NCI-H1930 (cell line): Measurements from ENCODE around the gene LPAR2.
"Not testable (repeated sequence)": the region's sequence is repeated elsewhere in the genome, so short reads cannot be mapped to it uniquely, and the experiment has no call there.

ENCODE experiments used
- DNase-seq, 2 experiments: peaks; one replicate each; lab custom pipeline; 2025; lab: John Stamatoyannopoulos, UW

Gene LPAR2

DNA sequence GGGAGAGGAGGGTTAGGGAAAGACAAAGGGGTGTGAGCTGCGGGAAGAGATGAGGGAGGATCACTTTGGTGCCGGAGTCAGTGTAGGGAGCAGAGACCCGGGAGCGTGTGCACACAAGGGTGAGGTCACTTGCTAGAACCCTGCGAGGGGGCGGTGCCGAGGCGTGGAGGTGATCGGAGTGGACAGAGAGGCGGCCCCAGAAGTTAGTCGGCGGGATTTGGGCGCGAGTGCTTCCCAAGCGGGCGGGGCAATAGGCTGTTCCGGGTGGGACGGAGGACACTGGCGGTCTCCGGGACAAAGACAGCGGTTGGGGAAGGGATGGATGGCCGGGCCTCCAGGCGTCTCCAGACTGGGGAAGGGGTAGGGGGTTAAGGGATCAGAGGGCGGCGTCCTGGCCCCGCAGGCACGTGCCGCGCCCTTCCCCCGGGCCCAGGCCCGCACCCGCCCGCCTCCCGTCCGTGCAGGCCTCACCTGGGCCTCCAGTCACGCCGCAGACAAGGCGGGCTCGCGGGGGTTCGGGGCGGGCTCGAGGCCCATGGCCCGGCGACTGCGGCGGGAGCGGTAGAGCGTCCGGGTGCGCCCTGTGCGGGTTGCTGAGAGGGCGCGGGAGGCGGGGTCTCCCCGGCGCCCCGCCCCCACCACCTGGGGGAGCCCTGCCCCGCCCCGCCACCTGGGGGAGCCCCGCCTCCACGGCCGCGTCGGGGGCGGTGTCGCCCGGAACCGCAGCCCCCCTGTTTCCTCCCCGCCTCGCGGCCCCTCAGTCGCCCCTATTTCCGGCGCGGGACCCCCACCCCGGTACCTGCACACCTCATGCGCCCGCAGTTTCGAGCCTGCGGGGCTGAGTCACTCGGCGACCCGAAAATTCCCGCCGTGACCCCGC lies at the start of gene LPAR2:
Gene LPAR2 (minus strand): TSS at position 600 of the 880 bp plus-strand sequence. CDS start 945 bp downstream, outside the sequence.
- DNase-seq = peak in 1 of 2 experiments; percentile 41

GRCh38 chr19:19677579-19677978 lies 49.6 kb upstream of the LPAR2 start:
- DNase-seq = no peak

DNA sequence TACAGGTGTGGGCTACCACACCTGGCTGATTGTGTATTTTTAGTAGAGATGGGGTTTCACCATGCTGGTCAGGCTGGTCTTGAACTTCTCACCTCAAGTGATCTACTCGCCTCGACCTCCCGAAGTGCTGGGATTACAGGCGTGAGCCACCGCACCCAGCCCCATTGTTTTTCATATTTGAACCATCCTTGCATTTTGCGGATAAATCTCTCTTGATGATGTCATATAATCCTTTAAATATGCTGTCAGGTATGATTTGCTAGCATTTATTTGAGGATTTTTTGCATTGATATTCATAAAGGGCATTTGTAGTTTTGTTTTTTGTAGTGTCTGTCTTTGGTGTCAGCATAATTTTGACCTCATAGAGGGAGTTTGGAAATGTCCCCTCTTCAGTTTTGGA lies 46.3 kb upstream of the LPAR2 start:
- no peak for DNase-seq

DNA sequence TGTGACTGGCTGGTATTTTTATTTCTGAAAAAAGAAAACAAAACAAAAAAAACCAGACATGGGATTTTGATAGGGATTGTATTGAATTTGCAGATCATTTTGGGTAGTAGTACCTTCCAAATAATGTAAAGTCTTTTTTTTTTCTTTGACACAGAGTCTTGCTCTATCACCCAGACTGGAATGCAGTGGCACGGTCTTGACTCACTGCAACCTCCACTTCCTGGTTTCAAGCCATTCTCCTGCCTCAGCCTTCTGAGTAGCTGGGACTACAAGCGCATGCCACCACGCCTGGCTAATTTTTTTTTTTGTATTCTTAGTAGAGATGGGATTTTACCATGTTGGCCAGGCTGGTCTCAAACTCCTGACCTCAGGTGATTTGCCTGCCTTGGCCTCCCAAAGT lies 44.8 kb upstream of the LPAR2 start:
- no peak for DNase-seq

DNA sequence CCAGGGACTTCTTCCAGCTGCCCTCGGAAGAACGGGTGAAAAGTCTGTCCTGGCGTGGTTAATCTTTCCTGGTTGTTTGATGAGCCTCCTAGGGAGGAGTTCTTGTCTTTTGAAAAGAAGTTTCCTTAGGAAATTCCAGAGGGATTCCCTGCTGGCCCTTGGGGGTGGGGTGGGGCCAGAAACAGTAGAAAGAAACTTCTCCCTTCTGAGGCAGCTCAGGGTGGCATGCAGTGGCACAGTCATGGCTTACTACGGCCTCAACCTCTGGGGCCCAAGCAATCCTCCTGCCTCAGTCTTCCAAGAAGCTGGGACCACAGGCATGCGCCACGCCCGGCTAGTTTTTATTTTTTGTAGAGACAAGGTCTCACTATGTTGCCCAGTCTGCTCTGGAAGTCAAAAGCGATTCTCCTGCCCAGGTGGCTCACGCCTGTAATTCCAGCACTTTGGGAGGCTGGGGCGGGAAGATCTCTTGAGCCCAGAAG lies 42.1 kb upstream of the LPAR2 start:
- DNase-seq = no peak

DNA sequence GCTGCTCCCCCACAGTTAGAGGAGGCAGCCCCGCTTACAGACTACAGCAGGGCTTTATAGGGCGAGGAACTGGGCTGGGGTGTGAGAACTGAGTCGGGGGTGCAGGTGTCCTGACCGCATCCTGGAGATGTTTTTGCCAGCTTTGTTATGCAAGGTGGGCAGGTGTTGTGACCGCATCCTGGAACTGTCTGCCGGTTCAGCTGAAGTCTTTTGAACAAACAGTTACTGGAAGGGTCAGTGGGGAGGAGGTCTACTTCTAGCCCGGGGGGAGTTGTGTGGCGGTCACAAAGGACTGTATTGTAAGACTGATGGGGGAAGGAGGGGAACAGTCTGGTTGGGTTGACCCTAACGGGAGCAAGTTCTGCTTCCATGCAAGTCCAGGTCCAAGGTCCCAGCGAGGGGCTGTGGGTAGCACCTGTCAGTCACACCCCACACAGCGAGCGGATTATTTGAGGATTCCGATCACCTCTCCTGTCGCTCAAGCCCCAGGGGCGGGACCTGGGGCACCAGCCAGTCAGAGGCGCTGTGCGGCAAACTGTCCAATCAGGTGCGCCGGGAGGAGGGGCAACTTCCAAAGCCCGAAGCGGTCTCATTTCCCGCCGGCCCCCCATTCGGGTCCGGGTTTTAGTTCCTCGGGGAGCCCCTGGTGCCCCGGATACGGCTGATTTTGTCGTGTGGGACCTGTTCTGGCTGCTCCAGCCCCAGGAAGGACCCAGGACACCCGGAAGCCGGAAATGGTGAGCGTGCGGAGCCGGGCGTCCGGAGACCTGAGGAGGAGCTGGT lies 40.4 kb upstream of the LPAR2 start, which contains the start of gene ZNF101:
Gene ZNF101 (plus strand): TSS at position 610 of the 783 bp plus-strand sequence. CDS start 125 bp downstream, at position 735.
- DNase-seq = peak; percentile 65 to 77

- DNase-seq = not testable (repeated sequence)
These were observed 37.5 kb upstream of the LPAR2 start for GRCh38 chr19:19665420-19665948.

DNA sequence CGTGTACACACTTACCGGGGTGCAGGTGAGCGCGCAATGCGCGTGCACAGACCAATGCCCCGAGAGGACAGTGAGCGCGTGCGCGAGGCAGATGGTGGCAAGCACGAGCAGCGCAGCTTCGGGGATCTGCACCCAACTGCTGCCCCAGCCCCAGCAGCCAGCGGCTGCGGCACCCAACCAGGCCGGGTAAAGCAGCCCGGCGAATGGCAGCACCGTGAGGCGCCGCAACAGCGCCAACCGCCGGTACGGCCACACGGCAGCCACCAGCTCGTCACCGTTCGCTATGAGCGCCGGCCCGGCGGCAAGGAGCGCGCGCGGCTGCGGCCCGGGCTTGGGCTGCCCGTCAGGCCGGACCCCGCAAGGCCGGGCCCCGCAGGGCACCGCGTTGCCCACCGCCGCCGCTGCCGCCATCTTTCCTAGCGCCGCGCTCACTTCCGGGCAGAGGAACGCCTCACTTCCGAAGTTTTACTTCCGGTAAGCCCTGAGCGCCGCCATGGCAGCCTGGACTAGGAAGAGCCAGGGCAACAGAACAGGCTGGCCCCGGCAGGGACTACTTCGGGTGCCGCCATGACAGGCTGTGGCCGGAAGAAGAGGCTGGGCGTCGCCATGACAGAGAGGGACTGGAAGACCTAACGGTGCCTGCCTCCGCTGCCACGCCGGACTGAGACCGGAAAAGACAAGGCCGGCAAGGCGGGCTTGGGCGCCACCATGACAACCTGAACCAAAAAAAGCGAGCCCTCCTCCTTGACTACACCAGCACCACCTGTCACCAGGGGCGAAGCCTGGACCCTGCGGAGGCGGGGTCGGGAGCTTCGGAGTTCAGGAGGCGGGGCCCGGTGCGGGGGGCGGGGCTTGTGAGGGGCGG lies 35.5 kb upstream of the LPAR2 start, which contains the start of gene ATP13A1:
Gene ATP13A1 (minus strand): TSS at position 421 of the 865 bp plus-strand sequence. CDS start 10 bp downstream, at position 411.
- DNase-seq = peak; percentile 88 to 91

DNA sequence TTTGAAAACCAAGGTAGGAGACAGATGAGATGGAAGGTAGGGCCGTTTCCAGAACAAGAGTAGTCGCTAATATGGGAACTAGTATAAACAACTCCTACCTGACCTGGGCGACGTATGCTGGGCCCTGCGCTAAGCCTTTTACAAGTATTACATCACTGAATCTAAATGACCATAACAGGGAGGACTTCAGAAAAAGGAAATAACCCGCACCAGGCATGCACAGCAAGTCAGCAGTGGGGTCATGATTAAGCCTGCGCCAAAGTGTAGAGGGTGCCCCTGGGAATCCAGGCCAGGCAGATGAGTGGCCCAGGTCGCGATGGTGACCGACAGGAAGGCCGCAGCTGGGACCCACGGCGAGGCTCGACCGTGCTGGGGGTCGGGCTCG lies 34.8 kb upstream of the LPAR2 start:
- no peak for DNase-seq

DNA sequence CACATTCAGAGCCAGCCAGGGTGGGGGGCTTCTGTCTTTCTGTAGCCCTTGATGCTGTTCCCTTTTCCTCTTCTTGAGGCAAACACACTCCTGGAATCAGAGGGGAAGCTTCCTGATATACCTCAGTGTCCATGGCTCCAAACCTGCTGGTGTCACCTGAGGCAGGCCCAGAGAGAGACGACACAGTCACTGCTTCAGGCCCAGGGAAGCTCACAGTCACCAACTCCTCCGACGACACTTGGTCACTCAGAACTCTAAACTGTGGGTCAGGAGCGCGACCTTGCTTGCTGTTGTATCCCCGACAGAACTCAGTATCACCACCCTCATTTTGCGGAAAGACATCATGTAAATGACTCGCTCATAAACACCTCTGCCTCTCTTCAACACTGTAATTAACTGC lies 34.3 kb upstream of the LPAR2 start:
- DNase-seq = no peak

- DNase-seq = no peak
These were observed 33.7 kb upstream of the LPAR2 start for GRCh38 chr19:19661675-19662251.

GRCh38 chr19:19661141-19661674 lies 33.2 kb upstream of the LPAR2 start:
- DNase-seq = no peak

DNA sequence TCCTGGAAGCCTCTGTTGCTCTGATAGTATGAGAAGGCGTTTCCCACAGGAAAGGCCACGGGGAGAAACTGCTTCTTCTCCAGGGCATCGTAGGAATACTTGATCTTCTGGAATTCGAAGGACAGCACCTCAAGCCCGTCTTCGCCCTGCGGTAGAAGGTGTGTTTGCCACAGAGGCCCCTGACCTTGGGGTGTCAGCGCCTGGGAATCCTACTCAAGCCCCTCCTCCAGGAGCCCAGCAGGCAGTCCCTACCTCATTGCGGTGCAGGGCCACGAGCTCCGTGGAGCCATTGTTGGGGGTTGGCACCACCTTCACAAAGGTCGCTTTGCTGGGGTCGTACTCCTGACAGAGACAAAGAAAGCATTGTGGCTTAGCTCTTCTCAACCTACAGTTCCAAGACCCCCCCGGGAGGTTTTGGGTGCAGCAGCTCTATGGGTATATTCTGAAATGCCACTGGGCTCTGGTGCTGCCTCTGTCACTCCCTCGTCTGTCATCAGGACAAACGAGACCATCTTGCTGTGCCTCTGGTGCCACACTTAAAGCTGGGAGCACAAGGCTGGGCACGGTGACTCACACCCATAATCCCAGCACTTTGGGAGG lies 31.7 kb upstream of the LPAR2 start:
- DNase-seq = no peak

DNA sequence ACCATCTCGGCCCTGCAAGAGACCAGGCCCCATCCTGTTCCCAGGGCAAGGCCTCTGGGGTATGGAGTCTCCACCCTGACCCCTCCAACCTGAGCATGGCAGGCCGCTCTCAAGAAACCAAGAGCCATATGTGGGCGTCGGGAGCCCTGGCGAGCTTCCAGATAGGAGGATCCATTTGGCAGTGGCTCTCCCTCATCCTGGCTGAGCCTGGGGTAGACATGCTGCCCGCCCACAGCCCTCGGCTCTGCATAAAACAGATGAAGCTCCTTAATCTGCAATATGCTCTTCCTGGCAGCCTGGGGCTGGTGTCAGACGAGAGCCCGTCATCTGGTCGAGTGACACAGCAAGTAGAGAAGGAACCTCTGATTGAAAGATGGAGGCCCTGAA lies 29.4 kb upstream of the LPAR2 start:
- no peak for DNase-seq

DNA sequence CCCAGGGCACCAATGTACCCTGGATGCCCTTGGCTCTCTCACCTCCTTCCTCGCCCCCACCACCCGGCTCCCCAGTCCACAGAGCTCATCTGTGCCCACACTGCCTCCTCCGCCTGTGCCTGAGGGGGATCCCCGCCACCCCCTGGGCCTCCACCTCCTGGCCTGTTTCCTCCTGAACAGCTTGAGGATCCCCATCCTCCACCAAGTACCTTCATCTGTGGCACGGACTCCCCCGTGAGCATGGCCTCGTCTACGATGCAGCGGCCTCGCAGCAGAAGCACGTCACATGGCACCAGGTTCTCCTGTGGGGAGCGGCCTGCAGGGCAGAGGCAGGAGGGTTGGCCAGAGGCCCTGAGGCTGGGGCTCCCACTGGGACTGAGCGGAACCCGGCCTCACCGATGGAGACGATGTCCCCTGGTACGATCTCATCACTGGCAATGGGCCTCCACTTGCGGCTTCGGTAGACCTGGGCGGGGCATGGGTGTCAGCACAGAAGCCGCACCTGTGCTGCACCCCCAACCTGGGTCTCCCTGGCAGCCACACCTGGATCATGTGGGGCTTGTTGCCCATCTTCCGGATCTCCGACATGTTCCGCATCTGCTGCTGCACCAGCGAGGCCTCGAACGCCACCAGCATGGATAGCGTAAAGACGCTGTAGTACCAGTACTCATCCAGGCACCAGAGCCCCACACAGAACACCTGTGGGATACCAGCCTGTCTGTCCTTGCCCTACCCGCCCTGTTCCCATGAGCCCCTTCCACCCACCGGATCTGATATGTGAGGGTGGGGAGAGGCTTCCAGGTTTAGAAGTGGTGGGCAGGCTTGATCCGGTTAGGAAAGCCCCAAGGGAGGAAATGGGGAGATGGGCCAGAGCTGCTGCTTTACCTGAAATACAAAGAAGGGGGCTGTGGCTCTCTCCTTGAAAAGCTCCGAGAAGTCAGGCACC lies 28.7 kb upstream of the LPAR2 start:
- no peak for DNase-seq

DNA sequence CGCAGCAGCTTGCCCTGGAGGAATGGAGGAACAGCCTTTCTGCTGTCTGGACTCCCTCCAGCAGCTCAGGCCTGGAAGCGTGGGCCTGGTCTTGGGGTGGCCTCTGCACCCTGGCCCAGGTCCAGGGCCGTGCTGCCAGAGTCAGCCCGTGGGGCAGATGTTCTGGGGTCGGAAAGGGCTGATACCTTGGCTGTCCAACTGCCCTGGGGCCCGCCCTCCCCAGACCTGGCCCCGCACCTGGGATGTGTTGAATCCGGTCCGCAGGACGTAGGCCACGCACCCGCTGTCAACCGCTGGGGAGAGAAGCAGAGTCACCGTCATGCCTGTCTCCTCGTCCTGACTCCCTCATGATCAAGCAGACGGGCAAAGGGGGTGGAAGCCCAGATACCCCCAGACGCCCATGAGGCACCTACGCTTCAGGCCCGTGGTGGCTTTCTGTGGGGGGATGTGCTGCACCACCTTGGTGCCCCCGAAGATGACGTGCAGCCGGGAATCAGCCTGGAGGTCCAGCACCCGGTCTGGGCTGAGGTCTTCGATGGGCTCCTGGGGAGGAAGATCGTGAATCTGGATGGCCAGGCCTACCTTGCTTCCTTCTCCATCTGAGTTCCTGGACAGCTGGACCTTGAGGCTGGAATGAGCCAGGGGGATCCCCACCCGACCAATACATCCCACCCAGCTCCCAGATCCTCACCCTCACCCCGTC lies 27.8 kb upstream of the LPAR2 start:
- DNase-seq = no peak

- no peak for DNase-seq
These were observed 27.1 kb upstream of the LPAR2 start for GRCh38 chr19:19655051-19655594.

DNA sequence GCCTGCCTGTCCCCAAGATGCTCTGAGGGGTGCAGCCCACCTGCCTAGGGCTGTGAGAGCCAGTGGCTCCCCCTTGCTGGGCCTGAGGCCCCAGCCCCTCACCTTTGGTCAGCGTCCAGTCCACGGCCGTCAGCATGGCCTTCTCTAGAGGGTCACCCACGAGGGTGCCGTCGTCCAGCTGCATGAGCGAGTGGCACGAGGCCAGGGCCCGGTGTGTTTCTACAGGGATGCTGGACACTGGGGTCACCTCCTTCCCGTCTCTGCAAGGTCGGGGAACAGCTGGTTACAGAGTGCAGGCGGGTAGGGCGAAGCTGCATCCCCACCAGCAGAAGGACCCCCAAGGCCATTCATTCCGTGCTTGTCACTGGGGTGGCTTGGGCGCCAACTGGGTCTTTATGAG lies 26.4 kb upstream of the LPAR2 start:
- DNase-seq = no peak
